Psoas muscle (tissue), 8 donors: ENCODE measurements around the gene LRCH2. TPM values are rescaled to one million over a fixed set of nuclear protein-coding genes. Genes with fewer than 3 reads are reported as not detected.

Experiments used
- ATAC-seq, 4 donors: fragments of 200-7000 bp; cut with Tn5 transposase; one replicate each; pipeline ENCODE4 v1.9.1; 2020; ENCODE audit warnings: moderate library complexity in 3 of 4, mild to moderate bottlenecking in 2 of 4
- DNase-seq, 2 donors: peaks; one replicate each; pipeline ENCODE4 v3.0.0-alpha.2; 2020
- H3K27ac ChIP-seq: fragments of 200-600 bp; one replicate; pipeline ENCODE4 v1.8.0; 2022
- H3K27me3 ChIP-seq, 3 donors: fragments of 200-600 bp in 1 of 3; one replicate each; pipeline versions ENCODE4 v1.6.1 to v1.8.0; 2013 to 2022; ENCODE audit warnings: low read length in 2 of 3, mild to moderate bottlenecking in 2 of 3, moderate library complexity in 1 of 3; ENCODE audit not compliant: insufficient read depth in 3 of 3
- H3K36me3 ChIP-seq, 2 donors: fragments of 200-600 bp in 1 of 2; one replicate each; pipeline versions ENCODE4 v1.6.1 to v1.8.0; 2013 to 2022; ENCODE audit warnings: low read depth in 1 of 2, mild to moderate bottlenecking in 1 of 2, moderate library complexity in 1 of 2; ENCODE audit not compliant: insufficient read depth in 1 of 2
- H3K4me1 ChIP-seq: fragments of 200-600 bp; one replicate; pipeline ENCODE4 v1.8.0; 2022
- H3K4me3 ChIP-seq: fragments of 200-600 bp; one replicate; pipeline ENCODE4 v1.8.0; 2022; ENCODE audit warnings: mild to moderate bottlenecking
- H3K9me3 ChIP-seq: fragments of 200-600 bp; one replicate; pipeline ENCODE4 v1.8.0; 2022
- whole genome bisulfite sequencing, 3 donors: extraction: QIAGEN DNeasy Blood & Tissue Kit; methylation state at CpG; one replicate each; pipeline versions ENCODE4 v1.1.6 to v1.1.7; 2013; 5-methylcytosine and 5-hydroxymethylcytosine counted together
- intact Hi-C, 2 donors: fragments of 100-400 bp; cut with DNase I; formaldehyde crosslinking; loops; one replicate each; pipeline versions ENCODE4 v1.11.0 to v1.14.2; 2022
- polyA plus RNA-seq, 3 donors: library from polyadenylated mRNA; stranded (reverse); fragments of 200-250 nt; gene quantifications; one replicate each; pipeline ENCODE4 v1.2.3, GENCODE V29; 2013
- total RNA-seq, 4 donors: library from RNA; stranded (reverse); fragmentation: NEBNext Ultra II Directional in 2 of 4; extraction: Animal tissue kit (Norgen Biotek cat#: 25700) in 2 of 4; gene quantifications; one replicate each; pipeline versions ENCODE4 v1.2.1 to v1.2.4, GENCODE V29; 2021 to 2023
- TF ChIP-seq, protein P1 (sequence below): fragments of 200-600 bp; IDR thresholded peaks from one replicate; pipeline ENCODE4 v1.8.0; 2022; ENCODE audit warnings: antibody characterized with exemption
- donor health status: healthy with polysubstance abuse.
- donor health status: DM: no; HTN: no; CAD: no; lungs with moderate emphysema.
- donor health status: Bipolar disorder and iron deficiency.
- donor health status: healthy.
- donor health status: DM: yes; HTN: yes; CAD: no.
- donor health status: DM: no; HTN: no; CAD: no.
- donor health status: DM: no; HTN: no; CAD: no.
- donor health status: DM: yes; HTN: yes; CAD: no.

LRCH2 gene
- total and polyA plus RNA-seq, 7 donors, result 0.22 to 1.0 (median 0.35) TPM

DNA sequence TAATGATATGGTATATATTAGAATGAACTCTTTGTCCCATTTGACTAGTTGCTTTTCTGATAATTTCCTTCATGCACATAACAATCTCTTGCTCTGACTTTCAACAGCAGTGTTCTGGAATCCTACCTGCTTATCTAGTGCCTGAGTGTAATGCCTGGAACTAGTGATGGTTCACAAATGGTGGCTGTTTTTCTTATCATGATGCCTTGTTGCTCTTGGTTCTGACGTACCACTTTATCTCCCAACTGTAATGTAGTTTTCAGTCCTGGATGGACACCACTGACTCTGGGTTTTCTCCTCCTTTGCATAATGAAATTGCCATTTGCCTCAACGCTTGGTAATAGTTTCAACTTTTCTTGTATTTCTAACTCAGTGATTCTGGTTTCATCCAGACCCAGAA is 30.1 kb upstream of the LRCH2 start:
- TF ChIP-seq, protein P1, sequence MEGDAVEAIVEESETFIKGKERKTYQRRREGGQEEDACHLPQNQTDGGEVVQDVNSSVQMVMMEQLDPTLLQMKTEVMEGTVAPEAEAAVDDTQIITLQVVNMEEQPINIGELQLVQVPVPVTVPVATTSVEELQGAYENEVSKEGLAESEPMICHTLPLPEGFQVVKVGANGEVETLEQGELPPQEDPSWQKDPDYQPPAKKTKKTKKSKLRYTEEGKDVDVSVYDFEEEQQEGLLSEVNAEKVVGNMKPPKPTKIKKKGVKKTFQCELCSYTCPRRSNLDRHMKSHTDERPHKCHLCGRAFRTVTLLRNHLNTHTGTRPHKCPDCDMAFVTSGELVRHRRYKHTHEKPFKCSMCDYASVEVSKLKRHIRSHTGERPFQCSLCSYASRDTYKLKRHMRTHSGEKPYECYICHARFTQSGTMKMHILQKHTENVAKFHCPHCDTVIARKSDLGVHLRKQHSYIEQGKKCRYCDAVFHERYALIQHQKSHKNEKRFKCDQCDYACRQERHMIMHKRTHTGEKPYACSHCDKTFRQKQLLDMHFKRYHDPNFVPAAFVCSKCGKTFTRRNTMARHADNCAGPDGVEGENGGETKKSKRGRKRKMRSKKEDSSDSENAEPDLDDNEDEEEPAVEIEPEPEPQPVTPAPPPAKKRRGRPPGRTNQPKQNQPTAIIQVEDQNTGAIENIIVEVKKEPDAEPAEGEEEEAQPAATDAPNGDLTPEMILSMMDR, result no peak
- 69 to 93% (median 90%) methylated on average over 2 of the region's 2 CpGs for WGBS, 3 donors
- no peak for ATAC-seq
- Histone ChIP-seq H3K4me1 (no peaks in the 10 kb centered on the region), H3K36me3 (no peaks in the 10 kb centered on the region), H3K27ac (no peak overlapping the region), H3K4me3 (no peak overlapping the region), H3K27me3 (peaks cover 0 to 7% (median 0%) of the 10 kb centered on the region in 3 donors), H3K9me3 (no peaks in the 10 kb centered on the region)
- no peak for DNase-seq
- intact Hi-C loops, result no loop called here

DNA sequence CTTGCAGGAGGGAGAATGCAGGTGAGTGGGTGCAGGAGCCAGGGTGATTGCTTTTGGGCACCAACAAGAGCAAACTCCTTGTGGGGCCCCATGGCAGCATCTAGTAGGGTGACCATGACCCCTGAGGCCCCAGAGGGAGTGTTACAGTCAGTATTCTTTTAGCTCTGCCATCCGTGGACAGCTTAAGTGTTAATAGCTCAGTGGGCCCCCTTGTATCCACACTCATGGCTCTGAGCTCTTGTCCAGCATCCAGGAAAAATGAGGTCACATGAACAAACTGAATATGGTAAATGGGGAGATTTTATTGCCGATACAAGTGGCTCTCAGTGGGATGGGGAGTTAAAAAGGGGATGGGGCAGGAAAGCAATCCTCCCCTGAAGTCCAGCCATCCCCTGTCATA is 27.3 kb upstream of the LRCH2 start:
- TF ChIP-seq, protein P1, result no peak
- Histone ChIP-seq H3K27me3 (peaks cover 0 to 21% (median 0%) of the 10 kb centered on the region in 3 donors), H3K9me3 (no peaks in the 10 kb centered on the region), H3K27ac (no peak overlapping the region), H3K4me3 (no peak overlapping the region), H3K36me3 (no peaks in the 10 kb centered on the region), H3K4me1 (no peaks in the 10 kb centered on the region)
- no peak for ATAC-seq
- no peak for DNase-seq
- 55 to 79% (median 71%) methylated on average over 2 of the region's 2 CpGs for WGBS, 3 donors
- intact Hi-C loops, result no loop called here

DNA sequence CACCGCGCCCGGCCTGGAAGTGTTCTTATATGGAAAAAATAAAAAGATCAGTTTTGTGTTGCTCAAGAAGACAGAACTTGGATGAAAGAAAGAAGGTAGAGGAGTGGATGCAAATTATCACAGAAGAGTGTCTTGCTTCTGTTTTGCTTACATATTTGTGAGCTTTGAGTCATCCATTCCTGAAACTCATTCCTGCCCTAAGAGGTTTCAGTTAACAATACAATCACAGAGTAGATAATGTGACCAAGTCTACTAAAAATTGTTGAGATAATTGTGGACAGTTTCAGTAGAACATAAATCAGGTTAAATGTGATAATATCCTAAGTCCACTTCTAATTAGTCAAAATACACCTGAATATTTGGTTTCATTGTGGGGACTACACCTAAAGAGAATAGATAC is 26.4 kb upstream of the LRCH2 start:
- ATAC-seq, result no peak
- H3K27ac ChIP-seq, result no peak overlapping the region
- no peak for DNase-seq
- H3K4me3 ChIP-seq, result no peak overlapping the region
- no peaks in the 10 kb centered on the region for H3K4me1 ChIP-seq
- 86 to 100% (median 95%) methylated on average over 3 of the region's 3 CpGs for WGBS, 3 donors
- H3K36me3 ChIP-seq, result no peaks in the 10 kb centered on the region
- peaks cover 0 to 21% (median 0%) of the 10 kb centered on the region in 3 donors for H3K27me3 ChIP-seq
- TF ChIP-seq, protein P1, result no peak
- no peaks in the 10 kb centered on the region for H3K9me3 ChIP-seq
- intact Hi-C loops, result no loop called here

DNA sequence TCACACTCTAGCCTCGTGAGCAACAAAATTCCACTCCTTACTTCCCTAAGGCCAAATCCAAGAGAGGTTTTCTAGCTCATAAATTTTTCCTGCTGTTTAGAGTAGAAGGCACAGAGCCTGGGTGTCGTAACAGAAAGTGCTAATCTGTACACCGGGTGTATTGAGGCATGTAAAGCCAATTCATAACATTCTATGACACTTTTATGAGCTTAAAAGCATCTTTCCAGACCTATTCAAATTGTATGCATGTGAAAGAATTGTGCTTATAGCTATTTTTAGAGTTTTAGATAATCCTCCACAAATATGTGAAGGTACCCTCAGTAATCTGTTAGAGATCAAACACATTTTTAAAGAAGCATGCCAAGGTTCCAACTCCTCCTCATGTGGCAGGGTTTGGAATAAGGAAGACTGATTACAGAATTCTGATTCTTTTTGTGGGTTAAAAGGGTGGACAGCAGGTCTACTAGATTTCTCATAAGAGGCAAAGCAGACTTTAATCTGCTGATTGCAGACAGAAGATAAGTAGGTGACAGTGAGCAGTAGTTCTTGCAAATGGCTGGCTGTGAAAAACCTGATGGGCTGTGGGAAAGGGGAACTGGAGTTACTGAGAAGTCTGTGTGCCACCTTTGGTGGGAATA is 25.5 kb upstream of the LRCH2 start:
- no peak for DNase-seq
- TF ChIP-seq, protein P1, result no peak
- Histone ChIP-seq H3K4me1 (no peaks in the 10 kb centered on the region), H3K9me3 (no peaks in the 10 kb centered on the region), H3K27ac (no peak overlapping the region), H3K27me3 (peaks cover 0 to 21% (median 0%) of the 10 kb centered on the region in 3 donors), H3K4me3 (no peak overlapping the region), H3K36me3 (no peaks in the 10 kb centered on the region)
- intact Hi-C loops, result no loop called here
- 37 to 45% (median 43%) methylated on average over 3 of the region's 3 CpGs for WGBS, 3 donors
- no peak for ATAC-seq

DNA sequence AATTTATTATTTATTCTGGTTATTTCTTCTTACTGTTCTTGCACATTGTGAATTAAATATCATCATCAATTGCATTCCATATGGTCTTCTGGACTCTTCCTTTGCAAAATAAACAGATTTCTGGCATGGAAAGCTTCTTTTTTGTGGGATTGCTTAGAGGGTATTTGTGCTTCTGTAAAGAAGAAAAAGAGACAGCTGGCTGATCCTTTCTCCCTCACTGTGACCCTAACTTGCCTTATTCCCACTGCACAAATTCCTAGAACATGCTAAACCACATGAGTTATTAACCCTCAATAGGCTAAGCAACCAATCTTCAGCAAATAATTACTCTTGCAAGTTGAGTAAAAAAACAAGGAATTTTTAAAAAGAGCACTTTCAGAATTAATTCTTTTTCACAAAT is 23.8 kb upstream of the LRCH2 start:
- DNase-seq, result no peak
- no peaks in the 10 kb centered on the region for H3K36me3 ChIP-seq
- no peak overlapping the region for H3K4me3 ChIP-seq
- TF ChIP-seq, protein P1, result no peak
- ATAC-seq, result no peak
- H3K4me1 ChIP-seq, result no peaks in the 10 kb centered on the region
- intact Hi-C loops, result no loop called here
- H3K27ac ChIP-seq, result no peak overlapping the region
- H3K27me3 ChIP-seq, result peaks cover 0 to 14% (median 0%) of the 10 kb centered on the region in 3 donors
- no peaks in the 10 kb centered on the region for H3K9me3 ChIP-seq
